ENCODE data around the gene SCAANT1. TPM values are rescaled to one million over a fixed set of nuclear protein-coding genes. Genes with fewer than 3 reads are reported as not detected.

SCAANT1 gene
- total RNA-seq, 2 donors from 2014 or later, result not detected

GRCh38 chr3:63932509-63933212 is 20.5 kb upstream of the SCAANT1 start:
- H3K36me3 Mint-ChIP-seq (ENCODE audit: low read depth), result peaks cover 13% of the 10 kb centered on the region
- no peak for DNase-seq
- no peak overlapping the region for H3K9ac ChIP-seq (ENCODE audit: extremely low read depth, low read length, poor library complexity, severe bottlenecking)
- H3K27ac ChIP-seq (ENCODE audit: low read depth, low read length), result no peak overlapping the region
- no peaks in the 10 kb centered on the region for H3K9me3 ChIP-seq (ENCODE audit: control insufficient read depth, low read length)
- peaks cover 18% of the 10 kb centered on the region for H3K36me3 ChIP-seq (ENCODE audit: control insufficient read depth, insufficient read depth, low read length)
- H3K4me3 Mint-ChIP-seq, result no peak overlapping the region
- no peaks in the 10 kb centered on the region for H3K9me3 Mint-ChIP-seq
- H3K27ac Mint-ChIP-seq, result no peak overlapping the region
- peaks cover 14% of the 10 kb centered on the region for H3K4me1 ChIP-seq (ENCODE audit: control insufficient read depth, insufficient read depth, low read length)
- peaks cover 61% of the 10 kb centered on the region for H3K4me1 Mint-ChIP-seq
- no peak overlapping the region for H3K4me3 ChIP-seq (ENCODE audit: low read length)
- TF ChIP-seq CTCF (conservative IDR thresholded peaks at IDR 0.05), result no peak
- WGBS, 2 experiments (ENCODE audit: insufficient coverage in 1 of 2, insufficient read length in 1 of 2), result 84 to 91% methylated on average over 2 to 3 of the region's 3 CpGs
- no peaks in the 10 kb centered on the region for H3K27me3 Mint-ChIP-seq (ENCODE audit: insufficient read depth)
- no peaks in the 10 kb centered on the region for H3K27me3 ChIP-seq (ENCODE audit: control insufficient read depth, insufficient read depth, low read length, poor library complexity, severe bottlenecking)

DNA sequence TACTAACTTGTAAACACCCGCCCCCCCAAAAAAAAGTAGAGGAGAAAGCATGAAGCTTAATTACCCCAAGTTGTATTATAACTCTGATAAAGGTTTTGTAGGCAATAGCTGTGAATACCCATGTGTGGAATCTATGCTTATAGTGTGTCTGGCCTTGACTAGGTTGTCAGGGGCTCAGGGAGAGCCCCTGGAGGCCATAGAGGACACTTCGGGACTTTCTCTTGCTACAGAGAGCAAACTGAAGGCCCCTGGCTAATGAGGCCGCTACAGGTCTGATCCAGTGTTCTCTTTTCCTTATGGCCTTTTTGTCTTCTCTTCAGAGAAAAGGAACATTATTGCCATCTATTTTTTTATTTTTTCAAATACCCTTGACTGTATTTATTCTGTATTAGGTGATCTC is 19.1 kb upstream of the SCAANT1 start:
- Mint-ChIP-seq H3K4me1 (peaks cover 53% of the 10 kb centered on the region), H3K27me3 (ENCODE audit: insufficient read depth) (no peaks in the 10 kb centered on the region), H3K9me3 (peaks cover 6% of the 10 kb centered on the region), H3K36me3 (ENCODE audit: low read depth) (peaks cover 23% of the 10 kb centered on the region), H3K4me3 (no peak overlapping the region), H3K27ac (peak overlapping the region; percentile 59)
- peak; percentile 61 for TF ChIP-seq CTCF (conservative IDR thresholded peaks at IDR 0.05)
- no peak for DNase-seq
- peaks cover 14% of the 10 kb centered on the region for H3K4me1 ChIP-seq (ENCODE audit: control insufficient read depth, insufficient read depth, low read length)
- H3K27me3 ChIP-seq (ENCODE audit: control insufficient read depth, insufficient read depth, low read length, poor library complexity, severe bottlenecking), result no peaks in the 10 kb centered on the region
- H3K4me3 ChIP-seq (ENCODE audit: low read length), result no peak overlapping the region
- H3K36me3 ChIP-seq (ENCODE audit: control insufficient read depth, insufficient read depth, low read length), result peaks cover 23% of the 10 kb centered on the region
- peaks cover 4% of the 10 kb centered on the region for H3K9me3 ChIP-seq (ENCODE audit: control insufficient read depth, low read length)
- no peak overlapping the region for H3K27ac ChIP-seq (ENCODE audit: low read depth, low read length)
- 82 to 92% methylated on average over 2 to 3 of the region's 3 CpGs for WGBS, 2 experiments (ENCODE audit: insufficient coverage in 1 of 2, insufficient read length in 1 of 2)
- H3K9ac ChIP-seq (ENCODE audit: extremely low read depth, low read length, poor library complexity, severe bottlenecking), result no peak overlapping the region

DNA sequence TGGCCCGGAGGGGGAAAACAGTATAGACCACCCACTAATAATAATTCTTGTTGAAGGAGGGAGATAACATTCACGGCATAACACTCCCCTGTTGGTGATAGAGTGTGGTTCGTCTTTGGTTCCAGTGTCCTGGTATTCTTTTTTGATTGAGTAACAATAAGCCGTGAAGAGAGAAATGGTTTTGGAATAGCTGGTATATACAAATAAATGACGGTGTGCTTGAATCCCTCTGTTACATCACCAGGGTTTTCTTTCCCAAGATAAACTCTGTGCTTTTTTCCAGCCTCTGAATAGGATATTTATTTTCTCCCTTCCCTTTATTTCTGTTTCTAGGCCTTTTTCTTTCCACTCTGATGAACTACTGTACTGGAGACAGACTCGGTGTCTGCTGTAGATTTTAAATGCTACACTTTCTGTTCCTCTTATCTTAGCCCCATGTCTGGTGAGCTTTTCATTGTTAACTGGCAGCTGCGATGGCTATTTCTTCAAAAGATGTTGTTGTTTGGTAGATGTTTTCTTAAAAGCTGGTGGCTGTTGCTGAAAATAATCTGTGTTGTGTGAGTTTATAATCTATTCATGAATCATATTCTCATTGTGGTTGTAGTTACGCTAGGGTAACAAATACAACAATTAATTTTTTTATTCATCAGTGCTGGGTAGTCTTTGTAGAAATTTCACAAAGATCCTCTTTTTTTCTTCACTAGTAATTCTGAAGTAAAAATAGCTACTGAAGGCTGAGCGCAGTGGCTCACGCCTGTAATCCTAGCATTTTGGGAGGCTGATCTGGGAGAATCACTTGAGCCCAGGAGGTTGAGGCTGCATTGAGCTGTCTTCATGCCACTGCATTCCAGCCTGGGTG is 15.5 kb upstream of the SCAANT1 start:
- peaks cover 31% of the 10 kb centered on the region for H3K9me3 ChIP-seq (ENCODE audit: control insufficient read depth, low read length)
- Mint-ChIP-seq H3K4me1 (peaks cover 31% of the 10 kb centered on the region), H3K36me3 (ENCODE audit: low read depth) (peaks cover 57% of the 10 kb centered on the region), H3K27ac (peak overlapping the region; percentile 14), H3K9me3 (peaks cover 33% of the 10 kb centered on the region), H3K27me3 (ENCODE audit: insufficient read depth) (no peaks in the 10 kb centered on the region), H3K4me3 (no peak overlapping the region)
- no peak for DNase-seq
- no peak overlapping the region for H3K9ac ChIP-seq (ENCODE audit: extremely low read depth, low read length, poor library complexity, severe bottlenecking)
- H3K27me3 ChIP-seq (ENCODE audit: control insufficient read depth, insufficient read depth, low read length, poor library complexity, severe bottlenecking), result no peaks in the 10 kb centered on the region
- no peak overlapping the region for H3K4me3 ChIP-seq (ENCODE audit: low read length)
- no peaks in the 10 kb centered on the region for H3K4me1 ChIP-seq (ENCODE audit: control insufficient read depth, insufficient read depth, low read length)
- WGBS, 2 experiments (ENCODE audit: insufficient coverage in 1 of 2, insufficient read length in 1 of 2), result 88 to 97% methylated on average over 3 to 10 of the region's 10 CpGs
- no peak for TF ChIP-seq CTCF (conservative IDR thresholded peaks at IDR 0.05)
- peaks cover 42% of the 10 kb centered on the region for H3K36me3 ChIP-seq (ENCODE audit: control insufficient read depth, insufficient read depth, low read length)
- no peak overlapping the region for H3K27ac ChIP-seq (ENCODE audit: low read depth, low read length)

All from endodermal cell (in vitro differentiated cells).